SW480 (cell line): ENCODE measurements around the gene TMEM200B.
"Not testable (repeated sequence)": the region's sequence is repeated elsewhere in the genome, so short reads cannot be mapped to it uniquely, and the experiment has no call there.

Experiments
- DNase-seq: peaks from one replicate; pipeline ENCODE4 v3.0.0-alpha.2; 2016; ENCODE audit warnings: low spot score

The TMEM200B gene

DNA sequence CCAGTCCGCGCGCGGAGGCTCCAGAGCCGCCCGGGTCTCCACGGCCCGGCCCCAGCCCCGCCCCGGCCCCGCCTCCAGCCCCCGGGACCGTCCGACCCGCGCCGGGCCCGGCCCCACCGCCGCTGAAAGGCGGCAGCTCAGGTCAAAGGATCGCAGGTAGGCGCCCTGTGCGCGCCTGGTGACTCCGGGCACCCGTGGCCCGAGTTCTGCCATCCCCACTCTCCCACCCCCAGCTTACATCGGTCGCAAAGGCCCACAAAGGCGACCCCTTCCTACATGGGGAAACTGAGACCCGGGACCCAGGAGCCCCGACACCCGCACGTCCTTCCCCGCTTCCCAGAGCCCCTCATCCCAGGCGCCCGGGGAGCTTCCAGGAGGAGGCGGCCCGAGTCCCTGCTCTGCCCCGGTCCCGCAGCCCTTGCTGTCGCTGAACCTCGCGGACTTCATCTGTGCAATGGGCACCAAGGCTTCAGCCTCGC lies at the start of gene TMEM200B:
TMEM200B (minus strand) TSS at position 17 of the 479 bp plus-strand sequence. CDS start 2,075 bp downstream, outside the sequence.
- DNase-seq = no peak

- DNase-seq = no peak
Observed at GRCh38 chr1:29172415-29172939, 48.8 kb upstream of the TMEM200B start.

- DNase-seq = no peak
Observed at GRCh38 chr1:29171521-29171920, 47.8 kb upstream of the TMEM200B start.

- no peak for DNase-seq
Observed at GRCh38 chr1:29171089-29171488, 47.4 kb upstream of the TMEM200B start.

GRCh38 chr1:29169976-29170375 lies 46.3 kb upstream of the TMEM200B start:
- DNase-seq = no peak

- DNase-seq = no peak
Observed at GRCh38 chr1:29167904-29168303, 44.2 kb upstream of the TMEM200B start.

GRCh38 chr1:29166291-29166878 lies 42.7 kb upstream of the TMEM200B start:
- DNase-seq = no peak

DNA sequence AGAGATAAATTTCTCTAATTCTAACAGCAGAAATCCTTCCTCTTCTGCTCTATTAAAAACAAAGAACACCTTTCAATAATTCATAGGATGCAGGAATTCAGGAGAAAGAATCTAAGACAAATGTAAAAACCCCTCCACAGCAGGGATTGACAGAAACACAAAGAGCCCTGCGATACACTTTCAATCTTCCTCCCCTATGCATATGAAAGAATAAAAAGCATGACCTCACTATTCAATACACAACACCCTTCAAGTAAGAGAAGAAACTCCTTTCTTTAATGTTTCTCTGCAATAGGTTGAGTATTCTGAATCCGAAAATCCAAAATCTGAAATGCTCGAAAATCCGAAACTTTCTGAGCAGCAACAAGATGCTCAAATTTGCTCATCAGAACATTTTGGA lies 40.9 kb upstream of the TMEM200B start:
- DNase-seq = no peak

GRCh38 chr1:29162476-29163138 lies 38.9 kb upstream of the TMEM200B start:
- DNase-seq = no peak

- DNase-seq = no peak
Observed at GRCh38 chr1:29162025-29162424, 38.3 kb upstream of the TMEM200B start.

GRCh38 chr1:29159773-29160172 lies 36.1 kb upstream of the TMEM200B start:
- DNase-seq = no peak

DNA sequence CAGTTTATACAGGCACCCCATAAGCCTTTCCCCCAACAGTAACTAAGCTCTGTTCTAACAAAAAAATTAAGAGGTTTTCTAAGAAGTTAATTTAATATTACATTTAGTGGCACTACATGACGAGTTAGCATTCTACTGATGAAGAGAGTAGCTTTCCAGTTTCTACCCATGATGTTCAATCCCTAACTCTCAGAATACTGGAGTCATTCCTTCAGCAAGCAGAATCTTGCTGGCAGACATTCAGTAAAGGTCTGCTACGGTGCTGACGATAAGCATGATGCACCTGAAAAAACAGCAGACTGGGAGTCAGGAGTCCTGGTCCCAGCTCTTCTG lies 33.5 kb upstream of the TMEM200B start:
- DNase-seq = no peak

GRCh38 chr1:29156543-29157268 lies 33.0 kb upstream of the TMEM200B start:
- no peak for DNase-seq

DNA sequence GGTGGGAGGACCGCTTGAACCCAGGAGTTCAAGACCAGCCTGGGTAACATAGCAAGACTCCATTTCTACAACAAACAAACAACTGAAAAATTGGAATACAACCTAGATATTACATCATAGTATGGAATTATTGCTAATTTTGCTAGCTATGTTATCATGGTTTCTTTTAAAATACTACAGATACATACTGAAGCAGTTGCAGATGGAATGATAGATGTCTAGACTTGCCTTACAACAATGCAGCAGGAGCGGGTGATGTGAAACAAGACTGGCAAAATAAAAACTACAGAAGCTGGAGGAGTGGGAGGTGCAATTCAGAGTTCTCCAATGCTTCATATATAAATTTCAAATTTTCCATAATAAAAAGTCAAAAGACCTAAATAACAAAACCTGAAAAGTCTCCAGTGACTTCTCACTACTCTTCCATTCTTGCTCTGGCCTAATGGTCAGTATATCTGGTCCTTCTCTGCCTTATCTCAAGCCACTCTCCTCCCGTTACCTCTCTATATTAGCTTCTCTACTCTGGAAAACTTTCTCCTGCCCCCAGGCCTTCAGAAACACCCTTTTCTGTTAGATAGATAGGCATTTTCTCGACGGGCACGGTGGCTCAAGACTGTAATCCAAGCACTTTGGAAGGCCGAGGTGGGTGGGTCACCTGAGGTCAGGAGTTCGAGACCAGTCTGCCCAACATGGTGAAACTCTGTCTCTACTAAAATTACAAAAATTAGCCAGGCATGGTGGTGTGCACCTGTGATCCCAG lies 28.5 kb upstream of the TMEM200B start:
- no peak for DNase-seq

DNA sequence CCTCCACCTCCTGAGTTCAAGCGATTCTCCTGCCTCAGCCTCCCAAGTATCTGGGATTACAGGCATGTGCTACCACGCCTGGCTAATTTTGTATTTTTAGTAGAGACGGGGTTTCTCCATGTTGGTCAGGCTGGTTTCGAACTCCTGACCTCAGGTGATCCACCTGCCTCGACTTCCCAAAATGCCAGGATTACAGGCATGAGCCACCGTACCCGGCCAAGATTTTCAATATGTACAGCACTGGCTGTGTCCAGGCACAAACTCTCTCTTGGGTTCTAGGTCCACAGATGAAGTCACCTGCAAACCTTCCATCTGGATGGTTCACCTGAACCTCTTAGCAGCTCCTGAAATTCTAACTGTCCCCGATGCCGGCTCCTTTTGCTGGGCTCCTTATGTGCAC lies 26.6 kb upstream of the TMEM200B start:
- DNase-seq = not testable (repeated sequence)

DNA sequence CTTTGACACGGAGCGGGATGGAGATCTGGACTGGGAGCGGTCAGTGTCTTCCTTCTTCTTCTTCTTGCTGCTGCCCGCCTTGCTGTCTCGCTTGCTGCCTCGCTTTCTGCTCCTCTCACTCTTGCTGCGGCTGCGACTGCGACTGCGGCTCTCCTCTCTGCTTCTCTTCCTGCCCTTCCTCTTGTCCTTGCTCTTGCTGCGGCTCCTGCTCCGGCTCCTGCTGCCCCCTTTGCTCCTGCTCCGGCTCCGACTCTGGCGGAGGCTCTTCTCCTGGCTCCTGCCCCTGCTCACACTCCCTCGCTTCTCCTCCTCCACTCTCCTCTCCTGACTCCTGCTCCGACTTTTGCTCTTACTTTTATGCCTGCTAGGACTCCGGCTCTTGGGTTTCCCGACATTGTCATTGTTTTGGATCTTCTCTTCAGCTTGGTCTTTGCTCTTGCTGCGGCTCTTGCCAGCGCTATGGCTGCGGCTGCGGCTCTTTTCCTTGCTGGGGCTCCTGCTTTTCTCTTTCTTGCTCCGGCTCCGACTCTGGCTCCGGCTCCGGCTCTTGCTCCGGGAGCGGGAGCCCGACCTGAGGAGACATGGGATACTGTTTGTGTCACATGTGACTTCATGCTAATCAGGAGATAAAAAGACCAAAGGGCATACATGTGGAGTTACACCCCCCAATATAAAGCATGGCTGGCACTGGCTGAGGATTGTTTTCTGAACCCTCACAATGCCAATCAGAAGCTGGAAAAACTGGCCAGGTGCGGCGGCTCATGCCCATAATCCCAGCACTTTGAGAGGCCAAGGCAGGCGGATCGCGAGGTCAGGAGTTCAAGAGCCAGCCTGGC lies 25.2 kb upstream of the TMEM200B start:
- DNase-seq = no peak

DNA sequence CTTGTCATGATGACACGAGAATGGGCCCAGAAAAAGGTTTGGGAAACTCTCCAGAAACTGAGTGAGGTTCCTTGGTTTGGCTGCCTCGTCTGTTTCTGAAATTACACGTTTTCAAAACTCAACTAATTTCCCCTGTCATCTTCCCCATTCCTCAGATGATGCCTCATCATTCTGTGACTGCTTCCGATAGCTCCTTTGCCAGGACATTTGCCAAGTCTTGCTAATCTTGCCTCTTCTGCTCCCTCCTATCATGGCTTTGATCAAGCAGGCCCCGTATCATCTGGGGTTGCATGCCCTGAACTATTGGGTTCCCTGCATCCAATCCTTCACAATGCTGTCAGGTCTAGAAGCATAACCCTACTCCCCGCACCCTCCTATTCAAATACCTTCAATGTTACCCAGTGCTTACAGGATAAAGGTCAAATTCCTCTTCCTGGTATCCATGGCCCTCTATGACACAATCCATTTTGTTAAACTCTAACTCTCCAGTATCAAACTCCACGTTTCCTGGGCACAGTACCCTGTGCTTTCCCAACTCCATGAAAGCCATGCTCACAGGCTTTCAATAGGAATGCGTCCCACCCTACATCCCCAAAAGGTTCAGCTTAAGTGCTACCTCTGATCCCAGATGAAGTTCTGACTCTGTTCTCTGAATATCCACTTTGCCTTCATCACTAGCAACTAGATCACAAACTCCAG lies 22.2 kb upstream of the TMEM200B start:
- no peak for DNase-seq

DNA sequence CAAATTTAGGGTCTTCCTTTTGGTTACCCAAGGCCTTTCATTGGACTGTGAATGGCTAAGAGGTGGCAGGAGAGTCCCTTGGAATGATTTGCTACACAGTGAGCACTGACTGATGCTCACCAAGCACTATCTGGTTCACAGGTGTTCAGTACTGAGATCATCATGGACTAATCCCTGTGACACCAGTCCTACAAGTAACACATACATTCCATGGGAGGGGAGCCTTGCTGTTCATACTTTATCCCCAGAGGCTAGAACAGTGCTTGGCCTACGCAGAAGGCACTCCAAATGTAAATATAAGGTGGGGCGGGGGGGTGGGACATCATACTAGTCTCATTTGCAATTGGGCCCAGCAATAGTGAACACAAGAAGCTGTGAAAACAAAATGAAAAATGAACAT lies 20.5 kb upstream of the TMEM200B start:
- no peak for DNase-seq

DNA sequence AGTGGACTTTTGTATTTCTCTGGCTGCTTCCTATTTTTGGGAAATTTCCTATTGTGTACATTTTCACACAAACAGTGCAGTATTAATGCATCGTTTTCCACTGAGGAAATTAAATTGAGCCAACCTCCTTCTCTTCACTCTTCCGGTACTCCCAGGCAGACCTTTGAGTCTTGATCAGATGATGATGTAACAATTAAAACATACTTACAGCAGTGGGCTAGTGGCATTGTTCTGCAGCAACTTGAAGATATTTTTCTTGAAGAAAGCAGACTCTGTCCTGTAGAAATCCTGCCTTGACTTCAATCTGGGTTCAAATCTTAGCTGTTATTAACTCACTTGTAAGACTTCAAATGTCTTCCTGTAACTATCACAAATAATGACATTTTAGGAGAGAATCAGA lies 19.0 kb upstream of the TMEM200B start:
- DNase-seq = no peak

DNA sequence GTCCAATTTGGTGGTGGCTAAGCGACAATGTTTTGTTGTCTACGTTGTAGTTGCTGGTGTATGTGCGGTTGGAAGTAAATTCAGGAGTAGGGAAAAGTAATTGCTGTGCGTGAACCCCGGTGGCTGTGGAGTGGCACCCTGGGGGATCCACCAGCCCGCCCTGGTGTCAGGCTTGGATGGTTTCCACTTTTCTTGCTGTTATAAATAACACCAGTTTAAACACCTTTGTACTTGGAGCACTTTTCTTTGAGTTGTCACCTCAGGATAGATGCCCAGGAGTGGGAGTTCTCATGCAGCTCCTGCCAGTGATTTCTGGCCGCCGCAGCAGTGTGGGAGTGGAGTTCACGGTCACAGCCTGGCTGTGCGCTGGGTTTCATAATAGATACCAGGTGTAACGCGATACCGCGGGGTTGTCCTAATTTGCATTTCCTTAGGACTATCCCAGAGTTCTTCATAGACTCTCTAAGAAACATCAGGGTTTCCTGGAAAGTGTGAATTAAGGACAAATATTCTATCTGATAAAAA lies 12.8 kb upstream of the TMEM200B start:
- DNase-seq = no peak

GRCh38 chr1:29134695-29135028 lies 11.0 kb upstream of the TMEM200B start:
- DNase-seq = no peak
